EL (cell line): ENCODE measurements around the gene ARCN1.

Experiments
- DNase-seq: peaks from one replicate; pipeline ENCODE4 v3.0.0-alpha.2; 2016

Gene ARCN1

DNA sequence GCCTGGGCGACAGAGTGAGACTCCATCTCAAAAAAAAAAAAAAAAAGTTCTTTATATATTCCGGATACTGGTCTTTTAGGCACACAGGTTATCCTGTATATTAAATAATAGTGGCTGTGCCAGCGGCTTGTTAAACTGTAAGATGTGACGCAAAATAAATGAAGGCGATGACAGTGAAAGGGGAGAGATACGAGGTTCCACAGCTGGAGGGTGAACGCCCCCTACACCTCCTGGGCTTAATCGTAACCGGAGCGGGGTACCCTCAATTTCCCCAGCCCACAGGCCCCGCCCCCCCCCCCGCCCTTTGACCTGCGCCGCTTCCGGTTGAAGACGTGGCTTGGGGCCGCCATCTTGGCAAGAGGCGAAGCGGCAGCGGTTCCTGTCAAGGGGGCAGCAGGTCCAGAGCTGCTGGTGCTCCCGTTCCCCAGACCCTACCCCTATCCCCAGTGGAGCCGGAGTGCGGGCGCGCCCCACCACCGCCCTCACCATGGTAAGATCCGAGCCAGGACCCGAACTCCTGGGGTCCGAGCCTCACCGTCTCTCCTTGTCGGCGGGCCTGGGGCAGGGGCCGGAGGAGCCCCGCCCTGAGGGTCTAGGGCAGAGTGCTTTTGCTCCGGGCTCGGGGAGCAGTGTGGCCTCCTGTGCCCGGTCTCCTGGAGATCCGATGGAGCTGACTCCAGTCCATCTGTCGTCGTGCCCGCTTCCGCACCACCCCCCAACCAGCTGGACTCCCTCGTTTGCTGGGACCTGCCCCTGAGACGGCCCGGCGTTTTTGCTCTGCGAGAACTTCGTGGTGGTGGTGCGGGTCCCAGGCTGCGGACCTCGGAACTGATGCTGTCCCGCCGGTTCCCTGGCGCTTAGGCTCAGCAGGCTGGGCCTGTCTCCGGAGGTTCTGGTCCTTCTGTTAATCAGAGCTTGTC lies at the start of gene ARCN1:
ARCN1 (plus strand) TSS at position 349 of the 920 bp plus-strand sequence; CDS start at position 488, 139 bp downstream.
- DNase-seq, result peak; percentile 82

DNA sequence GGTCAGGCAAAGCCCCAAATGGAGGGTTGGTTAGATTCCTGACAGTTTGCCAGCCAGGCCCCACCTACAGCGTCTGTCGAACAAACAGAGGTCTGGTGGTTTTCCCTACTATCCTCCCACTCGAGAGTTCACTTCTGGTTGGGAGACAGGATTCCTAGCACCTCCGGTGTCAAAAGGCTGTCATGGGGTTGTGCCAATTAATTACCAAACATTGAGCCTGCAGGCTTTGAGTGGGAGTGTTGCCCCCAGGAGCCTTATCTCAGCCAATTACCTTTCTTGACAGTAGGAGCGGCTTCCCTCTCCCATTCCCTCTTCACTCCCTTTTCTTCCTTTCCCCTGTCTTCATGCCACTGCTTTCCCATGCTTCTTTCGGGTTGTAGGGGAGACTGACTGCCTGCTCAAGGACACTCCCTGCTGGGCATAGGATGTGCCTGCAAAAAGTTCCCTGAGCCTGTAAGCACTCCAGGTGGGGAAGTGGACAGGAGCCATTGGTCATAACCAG lies 49.6 kb upstream of the ARCN1 start:
- peak; percentile 38 for DNase-seq

DNA sequence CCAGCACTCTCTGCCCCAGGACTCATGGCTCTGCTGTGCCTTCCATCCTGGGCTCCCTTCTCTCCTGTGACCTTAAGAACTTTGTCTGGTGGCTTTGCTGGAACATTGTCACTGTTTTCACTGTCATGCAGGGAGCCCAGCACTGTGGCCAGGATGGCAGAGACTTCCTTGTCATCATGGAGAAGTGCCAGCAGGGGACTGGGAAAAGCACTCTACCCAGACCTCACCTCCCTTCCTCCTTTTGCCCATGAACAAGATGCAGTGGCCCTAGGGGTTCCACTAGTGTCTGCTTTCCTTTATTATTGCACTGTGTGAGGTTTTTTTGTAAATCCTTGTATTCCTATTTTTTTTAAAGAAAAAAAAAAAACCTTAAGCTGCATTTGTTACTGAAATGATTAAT lies 47.9 kb upstream of the ARCN1 start:
- DNase-seq, result no peak

DNA sequence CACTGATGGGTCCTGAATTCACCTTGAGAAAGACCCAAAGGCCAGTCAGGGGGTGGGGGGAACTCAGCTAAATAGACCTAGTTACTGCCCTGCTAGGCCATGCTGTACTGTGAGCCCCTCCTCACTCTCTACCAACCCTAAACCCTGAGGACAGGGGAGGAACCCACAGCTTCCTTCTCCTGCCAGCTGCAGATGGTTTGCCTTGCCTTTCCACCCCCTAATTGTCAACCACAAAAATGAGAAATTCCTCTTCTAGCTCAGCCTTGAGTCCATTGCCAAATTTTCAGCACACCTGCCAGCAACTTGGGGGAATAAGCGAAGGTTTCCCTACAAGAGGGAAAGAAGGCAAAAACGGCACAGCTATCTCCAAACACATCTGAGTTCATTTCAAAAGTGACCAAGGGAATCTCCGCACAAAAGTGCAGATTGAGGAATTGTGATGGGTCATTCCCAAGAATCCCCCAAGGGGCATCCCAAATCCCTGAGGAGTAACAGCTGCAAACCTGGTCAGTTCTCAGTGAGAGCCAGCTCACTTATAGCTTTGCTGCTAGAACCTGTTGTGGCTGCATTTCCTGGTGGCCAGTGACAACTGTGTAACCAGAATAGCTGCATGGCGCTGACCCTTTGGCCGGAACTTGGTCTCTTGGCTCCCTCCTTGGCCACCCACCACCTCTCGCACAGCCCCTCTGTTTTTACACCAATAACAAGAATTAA lies 47.3 kb upstream of the ARCN1 start:
- DNase-seq, result no peak

DNA sequence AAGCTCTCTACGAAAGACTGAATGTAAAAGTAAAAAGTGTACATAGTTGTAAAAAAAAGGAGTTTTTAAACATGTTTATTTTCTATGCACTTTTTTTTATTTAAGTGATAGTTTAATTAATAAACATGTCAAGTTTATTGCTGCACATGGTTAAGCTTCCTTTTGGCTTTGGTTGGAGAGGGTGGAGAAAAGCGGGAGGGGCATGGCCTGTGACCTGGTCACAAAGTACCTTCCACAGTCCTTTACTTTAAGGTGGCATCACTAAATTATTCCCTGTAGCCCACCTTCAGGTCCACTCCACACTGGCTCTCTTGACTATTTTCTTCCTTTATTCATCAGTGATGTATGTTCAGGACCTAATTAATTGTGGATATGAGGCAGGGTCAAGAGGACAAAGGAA lies 45.5 kb upstream of the ARCN1 start:
- DNase-seq, result no peak

DNA sequence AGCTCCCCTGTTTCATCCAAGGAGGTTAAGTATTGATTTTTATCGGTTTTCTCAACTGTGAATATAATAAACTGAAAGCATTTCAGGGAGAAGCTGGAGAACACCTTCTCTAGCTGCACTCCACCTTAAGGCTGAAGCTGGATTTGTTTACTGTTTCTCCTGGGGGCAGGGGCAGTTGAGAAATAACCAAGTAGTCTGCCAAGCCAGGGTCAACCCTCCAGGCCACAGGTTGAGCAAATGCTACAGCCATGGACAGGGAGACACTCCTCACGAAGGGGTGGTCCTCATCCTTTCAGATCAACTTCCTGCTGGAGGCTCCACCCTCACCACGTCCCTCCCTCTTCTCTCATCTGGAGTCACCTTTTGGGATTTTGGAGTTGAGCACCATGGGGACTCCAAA lies 45.1 kb upstream of the ARCN1 start, which contains the start of gene TTC36:
TTC36 (plus strand) TSS at position 366 of the 400 bp plus-strand sequence; CDS start at position 387, 21 bp downstream.
- no peak for DNase-seq

DNA sequence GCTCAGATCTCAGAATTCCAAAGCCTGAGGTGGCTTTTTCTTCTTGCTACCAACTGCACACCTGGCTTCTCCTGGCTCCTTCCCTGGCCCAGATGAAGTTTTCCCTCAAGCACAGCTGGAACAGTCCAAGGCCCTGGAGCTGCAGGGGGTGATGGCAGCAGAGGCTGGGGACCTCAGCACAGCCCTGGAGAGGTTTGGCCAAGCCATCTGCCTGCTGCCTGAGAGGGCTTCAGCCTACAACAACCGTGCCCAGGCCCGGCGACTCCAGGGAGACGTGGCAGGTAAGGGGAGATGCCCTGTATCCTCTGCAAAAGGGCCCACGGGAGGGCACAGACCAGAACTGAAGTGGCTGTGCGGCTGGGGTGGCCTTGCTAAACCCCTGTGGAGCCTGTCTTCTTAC lies 43.7 kb upstream of the ARCN1 start:
- no peak for DNase-seq

DNA sequence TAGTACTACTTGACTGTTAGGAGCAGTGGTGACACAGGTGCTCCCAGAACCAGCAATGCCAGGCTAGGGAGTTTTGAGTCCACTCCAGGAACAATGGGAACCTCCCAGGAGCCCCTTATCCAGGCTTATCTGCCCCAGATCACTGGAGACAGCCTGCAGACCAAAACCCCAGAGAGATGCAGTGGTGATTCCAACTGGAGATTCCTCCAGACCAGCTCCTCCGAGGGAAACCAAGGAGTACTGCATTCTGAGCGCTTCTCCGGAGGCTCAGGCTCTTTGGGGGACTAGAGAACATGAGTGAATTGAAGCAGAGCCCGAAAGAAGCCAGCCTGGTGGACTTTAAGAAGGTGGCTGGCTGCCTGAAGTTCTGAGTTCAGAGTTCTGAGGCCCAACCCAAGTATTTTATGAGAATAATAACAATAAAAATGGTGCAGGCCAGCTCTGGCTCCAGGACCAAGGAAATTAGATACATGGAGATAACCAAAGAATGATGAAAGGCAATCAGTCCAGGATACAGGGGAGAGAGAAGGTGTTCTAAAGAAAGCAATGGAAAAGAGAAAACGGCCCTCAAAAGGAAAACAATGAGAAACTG lies 42.5 kb upstream of the ARCN1 start:
- DNase-seq, result no peak

DNA sequence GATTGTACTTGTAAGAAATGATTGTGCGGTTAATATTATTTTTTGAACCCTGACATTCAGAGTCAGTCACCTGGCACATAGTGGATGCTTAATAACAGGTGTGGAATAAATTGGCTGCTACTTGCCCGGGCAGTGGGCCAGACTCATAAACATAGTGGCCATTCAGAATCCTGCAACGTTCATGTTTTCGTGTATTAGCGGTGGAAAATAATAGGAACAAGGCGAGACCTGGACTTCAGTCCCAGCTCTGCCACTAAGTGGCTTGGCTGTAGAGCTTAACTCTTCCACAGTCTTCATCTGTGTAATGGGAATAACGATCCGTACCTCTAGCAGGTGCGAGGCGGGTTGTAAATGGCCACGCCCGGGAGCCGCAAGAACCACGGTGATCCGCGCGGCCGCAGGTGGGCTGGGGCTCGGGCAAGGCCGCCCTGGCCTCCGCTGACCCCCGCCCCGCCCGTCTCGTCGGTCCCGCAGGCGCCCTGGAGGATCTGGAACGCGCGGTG lies 42.0 kb upstream of the ARCN1 start:
- DNase-seq, result peak; percentile 15

DNA sequence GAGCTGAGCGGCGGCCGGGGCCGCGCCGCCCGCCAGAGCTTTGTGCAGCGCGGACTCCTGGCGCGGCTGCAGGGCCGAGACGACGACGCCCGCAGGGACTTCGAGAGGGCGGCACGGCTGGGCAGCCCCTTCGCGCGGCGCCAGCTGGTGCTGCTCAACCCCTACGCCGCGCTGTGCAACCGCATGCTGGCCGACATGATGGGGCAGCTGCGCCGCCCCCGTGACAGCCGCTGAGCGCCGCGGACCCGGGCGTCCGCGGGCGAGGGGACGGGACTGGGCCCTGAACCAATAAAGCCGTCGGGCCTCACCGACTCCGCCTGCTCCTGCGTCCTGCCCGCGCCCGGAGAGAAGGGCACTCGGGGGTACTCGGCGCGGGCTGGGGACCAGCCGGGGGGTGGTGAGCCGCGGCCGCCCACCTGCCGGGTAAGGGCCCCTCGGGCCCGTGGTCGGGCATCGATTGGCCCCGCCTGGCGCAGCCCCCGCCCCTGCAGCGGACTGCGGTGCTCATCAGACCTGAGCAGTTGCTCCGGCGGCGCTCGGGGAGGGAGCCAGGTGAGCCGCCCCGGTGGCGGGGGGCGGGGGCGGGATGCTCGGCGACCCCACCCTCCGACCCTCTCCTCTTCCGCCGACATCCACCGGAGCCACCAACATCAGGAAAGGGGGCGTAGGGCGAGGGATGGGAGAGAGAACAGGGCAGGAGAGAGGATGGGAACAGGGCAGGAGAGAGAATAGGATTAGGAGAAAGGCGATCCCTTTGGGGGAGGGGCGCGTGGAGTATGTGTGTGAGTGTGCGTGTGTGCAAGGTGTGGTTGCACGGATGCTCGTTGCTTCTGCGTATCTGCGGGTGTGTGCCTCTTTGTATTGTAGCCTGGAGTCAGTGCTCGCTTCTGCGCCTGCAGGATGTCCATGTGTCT lies 41.3 kb upstream of the ARCN1 start, which contains the start of gene TMEM25:
TMEM25 (plus strand) TSS at position 510 of the 914 bp plus-strand sequence. CDS start 610 bp downstream, outside the sequence.
- peak; percentile 49 for DNase-seq

DNA sequence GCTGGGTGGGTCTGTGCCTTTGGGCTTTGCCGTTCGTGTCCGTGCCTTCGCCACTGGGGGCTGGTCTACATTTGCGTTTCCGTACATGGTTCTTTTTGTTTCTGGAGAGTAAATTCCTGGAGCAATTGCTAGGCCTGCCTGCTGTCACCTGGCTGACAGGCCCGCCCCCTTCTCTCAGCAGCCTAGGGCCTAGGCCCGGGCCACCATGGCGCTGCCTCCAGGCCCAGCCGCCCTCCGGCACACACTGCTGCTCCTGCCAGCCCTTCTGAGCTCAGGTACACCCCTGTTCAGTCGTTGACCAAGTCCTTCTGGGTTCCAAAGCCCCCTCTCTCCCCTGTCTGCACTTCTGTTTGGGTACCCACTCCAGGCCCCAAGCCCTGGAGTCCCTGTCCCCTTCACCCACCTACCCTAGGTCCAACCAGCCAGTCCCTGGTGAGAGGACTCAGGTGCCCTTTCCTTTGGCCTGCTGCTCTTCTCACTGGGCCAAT lies 40.6 kb upstream of the ARCN1 start:
- no peak for DNase-seq

DNA sequence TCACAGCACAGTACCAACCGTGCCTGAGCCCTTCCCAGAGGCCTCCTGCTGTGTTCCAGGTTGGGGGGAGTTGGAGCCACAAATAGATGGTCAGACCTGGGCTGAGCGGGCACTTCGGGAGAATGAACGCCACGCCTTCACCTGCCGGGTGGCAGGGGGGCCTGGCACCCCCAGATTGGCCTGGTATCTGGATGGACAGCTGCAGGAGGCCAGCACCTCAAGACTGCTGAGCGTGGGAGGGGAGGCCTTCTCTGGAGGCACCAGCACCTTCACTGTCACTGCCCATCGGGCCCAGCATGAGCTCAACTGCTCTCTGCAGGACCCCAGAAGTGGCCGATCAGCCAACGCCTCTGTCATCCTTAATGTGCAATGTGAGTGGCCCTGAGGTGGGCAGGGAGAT lies 40.1 kb upstream of the ARCN1 start:
- no peak for DNase-seq

DNA sequence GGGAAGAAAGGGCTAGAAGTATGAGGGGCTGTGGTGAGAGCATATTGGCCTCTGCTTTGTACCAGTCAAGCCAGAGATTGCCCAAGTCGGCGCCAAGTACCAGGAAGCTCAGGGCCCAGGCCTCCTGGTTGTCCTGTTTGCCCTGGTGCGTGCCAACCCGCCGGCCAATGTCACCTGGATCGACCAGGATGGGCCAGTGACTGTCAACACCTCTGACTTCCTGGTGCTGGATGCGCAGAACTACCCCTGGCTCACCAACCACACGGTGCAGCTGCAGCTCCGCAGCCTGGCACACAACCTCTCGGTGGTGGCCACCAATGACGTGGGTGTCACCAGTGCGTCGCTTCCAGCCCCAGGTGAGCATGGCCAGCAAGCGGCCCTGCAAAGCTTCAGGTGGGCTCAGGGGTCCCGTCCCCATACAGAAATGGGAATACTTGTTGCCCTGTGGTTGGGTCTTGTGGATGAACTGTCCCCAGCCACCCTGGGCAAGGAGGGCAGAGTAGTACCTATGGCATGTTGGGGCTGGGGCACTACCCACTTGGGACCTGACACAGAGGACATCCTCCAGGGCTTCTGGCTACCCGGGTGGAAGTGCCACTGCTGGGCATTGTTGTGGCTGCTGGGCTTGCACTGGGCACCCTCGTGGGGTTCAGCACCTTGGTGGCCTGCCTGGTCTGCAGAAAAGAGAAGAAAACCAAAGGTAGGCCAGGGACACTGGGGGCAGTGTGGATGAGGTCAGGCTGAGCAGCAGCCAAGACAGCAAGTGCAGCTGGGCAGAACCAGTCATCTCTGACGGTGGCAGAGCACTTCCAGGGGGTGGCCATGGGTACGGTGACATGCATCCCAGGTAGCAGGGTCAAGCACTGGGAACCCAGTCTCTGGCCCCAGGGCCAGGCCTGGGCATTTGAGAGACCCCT lies 39.1 kb upstream of the ARCN1 start:
- no peak for DNase-seq

DNA sequence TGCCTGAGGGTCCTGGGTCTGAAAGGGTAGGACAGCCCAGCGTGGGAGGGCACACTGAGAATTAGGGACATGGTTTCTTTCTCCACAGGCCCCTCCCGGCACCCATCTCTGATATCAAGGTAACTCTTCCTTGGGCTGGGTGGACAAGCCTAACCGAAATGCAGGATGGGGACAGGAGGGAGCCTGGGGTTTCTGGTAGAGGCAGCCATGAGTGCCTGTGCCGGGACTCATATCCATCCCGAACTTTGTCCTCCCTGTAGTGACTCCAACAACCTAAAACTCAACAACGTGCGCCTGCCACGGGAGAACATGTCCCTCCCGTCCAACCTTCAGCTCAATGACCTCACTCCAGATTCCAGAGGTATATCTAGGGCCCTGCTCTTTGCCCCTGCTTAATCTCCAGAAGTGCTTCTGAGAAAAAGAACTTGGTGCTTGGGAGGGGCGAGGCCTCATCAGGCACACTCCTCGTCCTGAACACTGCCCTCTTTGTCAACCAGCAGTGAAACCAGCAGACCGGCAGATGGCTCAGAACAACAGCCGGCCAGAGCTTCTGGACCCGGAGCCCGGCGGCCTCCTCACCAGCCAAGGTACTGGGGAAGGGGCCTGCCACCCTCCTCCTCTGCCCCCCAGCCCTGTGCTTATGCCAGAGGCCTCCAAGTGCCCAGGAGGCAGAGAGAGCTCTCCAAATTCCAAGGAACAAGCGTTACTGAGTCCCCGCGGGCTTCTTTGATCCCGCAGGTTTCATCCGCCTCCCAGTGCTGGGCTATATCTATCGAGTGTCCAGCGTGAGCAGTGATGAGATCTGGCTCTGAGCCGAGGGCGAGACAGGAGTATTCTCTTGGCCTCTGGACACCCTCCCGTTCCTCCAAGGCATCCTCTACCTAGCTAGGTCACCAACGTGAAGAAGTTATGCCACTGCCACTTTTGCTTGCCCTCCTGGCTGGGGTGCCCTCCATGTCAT lies 38.2 kb upstream of the ARCN1 start:
- DNase-seq, result no peak

DNA sequence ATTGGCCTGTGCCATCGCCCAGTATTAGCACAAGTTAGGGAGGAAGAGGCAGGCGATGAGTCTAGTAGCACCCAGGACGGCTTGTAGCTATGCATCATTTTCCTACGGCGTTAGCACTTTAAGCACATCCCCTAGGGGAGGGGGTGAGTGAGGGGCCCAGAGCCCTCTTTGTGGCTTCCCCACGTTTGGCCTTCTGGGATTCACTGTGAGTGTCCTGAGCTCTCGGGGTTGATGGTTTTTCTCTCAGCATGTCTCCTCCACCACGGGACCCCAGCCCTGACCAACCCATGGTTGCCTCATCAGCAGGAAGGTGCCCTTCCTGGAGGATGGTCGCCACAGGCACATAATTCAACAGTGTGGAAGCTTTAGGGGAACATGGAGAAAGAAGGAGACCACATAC lies 36.9 kb upstream of the ARCN1 start:
- no peak for DNase-seq

DNA sequence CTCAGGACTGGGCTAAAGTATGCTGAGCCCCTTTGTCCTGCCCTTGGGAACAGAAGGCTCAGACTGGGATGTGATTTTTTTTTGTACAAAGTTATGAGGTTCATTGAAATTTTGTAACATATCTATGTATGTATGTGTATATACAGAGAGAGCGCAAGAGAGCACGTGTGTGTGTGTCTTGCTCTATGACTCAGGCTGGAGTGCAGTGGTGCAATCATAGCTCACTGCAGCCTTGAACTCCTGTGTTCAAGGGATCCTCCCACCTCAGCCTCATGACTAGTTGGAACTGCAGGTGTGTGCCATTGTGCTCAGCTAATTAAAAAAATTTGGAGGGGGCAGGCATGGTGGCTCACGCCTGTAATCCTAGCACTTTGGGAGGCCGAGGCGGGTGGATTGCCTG lies 35.5 kb upstream of the ARCN1 start:
- DNase-seq, result peak; percentile 19

DNA sequence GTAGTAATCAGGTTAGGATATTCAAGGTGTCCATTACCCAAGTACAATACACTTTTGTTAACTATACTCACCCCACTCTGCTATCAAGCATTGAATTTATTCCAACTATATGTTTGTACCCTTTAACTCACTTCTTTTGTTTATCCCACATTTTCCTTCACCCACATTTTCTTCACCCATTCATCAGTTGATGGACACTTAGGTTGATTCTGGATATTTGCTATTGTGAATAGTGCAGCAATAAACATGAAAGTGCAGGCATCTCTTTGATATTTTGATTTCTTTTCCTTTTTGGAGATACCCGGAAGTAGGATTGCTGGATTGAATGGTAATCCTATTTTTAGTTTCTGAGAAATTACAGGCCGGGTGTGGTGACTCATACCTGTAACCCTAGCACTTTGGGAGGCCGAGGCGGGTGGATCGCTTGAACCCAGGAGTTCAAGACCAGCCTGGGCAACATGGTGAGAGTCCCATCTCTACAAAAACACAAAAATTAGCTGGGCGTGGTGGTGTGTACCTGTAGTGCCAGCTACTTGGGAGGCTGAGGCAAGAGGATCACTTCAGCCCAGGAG lies 34.7 kb upstream of the ARCN1 start:
- DNase-seq, result peak; percentile 16

DNA sequence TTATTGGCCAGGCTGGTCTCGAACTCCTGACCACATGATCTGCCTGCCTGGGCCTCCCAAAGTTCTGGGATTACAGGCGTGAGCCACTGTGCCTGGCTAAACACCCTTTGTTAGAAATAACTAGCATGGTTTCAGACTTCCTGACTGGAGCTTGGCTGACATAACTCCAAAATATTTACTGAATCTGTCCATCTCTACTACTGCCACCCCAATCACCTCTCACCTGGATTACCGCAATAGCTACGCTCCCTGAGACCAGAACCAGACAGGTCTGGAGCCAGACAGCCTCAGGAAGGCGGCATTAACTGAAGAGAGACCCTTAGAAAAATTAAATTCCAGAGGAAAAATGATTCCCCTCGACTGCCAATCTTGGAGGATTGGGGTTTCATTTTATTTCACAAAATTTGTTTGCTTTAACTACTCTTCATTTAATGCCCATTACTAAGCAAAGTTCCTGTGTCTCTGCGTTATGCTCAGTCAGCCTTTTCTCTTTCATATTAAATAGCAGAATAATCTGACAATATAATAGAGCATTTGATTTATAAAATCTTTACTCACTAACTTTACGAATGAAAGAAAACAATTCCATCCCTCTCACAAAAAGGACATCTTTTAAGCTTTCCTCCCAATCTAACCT lies 28.1 kb upstream of the ARCN1 start:
- DNase-seq, result no peak

DNA sequence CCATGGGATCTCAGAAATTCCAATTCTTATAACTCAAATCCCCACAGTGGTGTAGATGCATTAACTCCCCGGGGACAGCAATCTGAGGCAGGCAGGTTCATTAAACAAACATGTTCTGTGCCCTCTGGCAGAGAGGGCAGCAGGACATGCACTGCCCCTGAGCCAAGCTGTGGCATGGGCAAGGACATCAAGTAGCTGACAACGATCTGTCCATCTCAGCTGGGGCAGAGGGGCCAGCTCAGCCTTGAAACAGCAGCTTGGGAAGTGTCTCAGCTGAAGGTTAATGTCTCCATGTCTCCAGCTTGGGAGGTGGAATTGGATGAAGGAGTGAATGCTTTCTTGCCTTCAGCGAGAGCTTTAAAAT lies 27.6 kb upstream of the ARCN1 start:
- no peak for DNase-seq
